Measurements from ENCODE around the gene GRAMD4. TPM values are rescaled to one million over a fixed set of nuclear protein-coding genes. Genes with fewer than 3 reads are reported as not detected.

Gene GRAMD4
- total and polyA plus RNA-seq, 10 of the 15 experiments (the other 5 are each of a cell fraction or from before 2014, with no cell fraction given) = 0.21 to 45.5 (median 10.6) TPM

- CTCF ChIA-PET = interaction anchor here (2.1 kb wide), 1 partner anchor 137 kb away, joined by 6 read pairs; no protein-coding TSS in a partner anchor
- Histone ChIP-seq H3K4me1 (ENCODE audit: control insufficient read depth, insufficient read depth, low read length) (no peaks in the 10 kb centered on the region), H3K27me3 (replicated peaks in 1 of 2; ENCODE audit: control insufficient read depth in 2 of 2, insufficient read depth in 2 of 2, low read length in 1 of 2) (no peaks in the 10 kb centered on the region), H3K9ac (ENCODE audit: control insufficient read depth, insufficient read depth, low read length) (no peak overlapping the region), H3K4me2 (ENCODE audit: control insufficient read depth, insufficient read depth) (no peak overlapping the region), H4K20me1 (ENCODE audit: control insufficient read depth, insufficient read depth) (no peaks in the 10 kb centered on the region), H3K79me2 (ENCODE audit: control insufficient read depth, insufficient read depth, low read length) (no peaks in the 10 kb centered on the region), H2AFZ (ENCODE audit: control insufficient read depth, low read depth, low read length) (no peak overlapping the region), H3K9me3 (replicated peaks; ENCODE audit: control insufficient read depth, insufficient read depth, low read length) (no peaks in the 10 kb centered on the region), H3K27ac (ENCODE audit: control insufficient read depth, insufficient read depth) (no peak overlapping the region), H3K4me3 (no peak overlapping the region), H3K36me3 (ENCODE audit: control insufficient read depth in 2 of 2, insufficient read depth in 2 of 2, low read length in 1 of 2) (peaks cover 14 to 25% of the 10 kb centered on the region in 2 experiments; a peak in 3 of 4 replicates)
- in situ Hi-C loops (cut with MboI) = no loop called here
- SMC1A ChIA-PET (ENCODE audit: uncharacterized antibody, unreplicated experiment) = interaction anchor here (0.9 kb wide), 1 partner anchor 138 kb away, joined by 3 read pairs; no protein-coding TSS in a partner anchor
- no peak for FAIRE-seq
- no TSS peak for BruUV-seq (replicated peaks)
- POLR2A ChIA-PET = no interaction called here
- ATAC-seq = no peak
- DNase-seq (ENCODE audit: low read depth, low spot score) = no peak
- WGBS (ENCODE audit: insufficient coverage, insufficient replicate concordance, low lambda C conversion rate, missing lambda C conversion rate) = 97% methylated on average over 30 of the region's 33 CpGs
- intact Hi-C loops (cut with micrococcal nuclease; ENCODE audit: unreplicated experiment) = no loop called here
- RAD21 ChIA-PET (ENCODE audit: unreplicated experiment) = no interaction called here
- TF ChIP-seq SMARCA5 (IDR thresholded peaks at IDR 0.05) (no peak), IRF5 (IDR thresholded peaks at IDR 0.05; ENCODE audit: borderline replicate concordance) (no peak), NFYA (IDR thresholded peaks at IDR 0.05; ENCODE audit: borderline replicate concordance, low read depth, low read length) (no peak), BCLAF1 (IDR thresholded peaks at IDR 0.05) (no peak), RCOR1 (conservative IDR thresholded peaks at IDR 0.05; ENCODE audit: low read depth, low read length) (no peak), ZNF687 (IDR thresholded peaks at IDR 0.05) (no peak), SKIL (IDR thresholded peaks at IDR 0.05; ENCODE audit: low read depth, poor library complexity, severe bottlenecking) (no peak), NFIC (IDR thresholded peaks at IDR 0.05; ENCODE audit: low read depth, low read length) (no peak), SRF (IDR thresholded peaks at IDR 0.05; ENCODE audit: low read depth in 2 of 2, low read length in 2 of 2) (no peak)
Measured at GRCh38 chr22:46701262-46701661, 81.1 kb downstream of the GRAMD4 start.
